Neural progenitor cell (in vitro differentiated cells): Measurements from ENCODE around the gene SEC24A. TPM values are rescaled to one million over a fixed set of nuclear protein-coding genes. Genes with fewer than 3 reads are reported as not detected.
"Not testable (repeated sequence)": the region's sequence is repeated elsewhere in the genome, so short reads cannot be mapped to it uniquely, and the experiment has no call there.

Experiments used
- DNase-seq: peaks from one replicate; pipeline ENCODE4 v3.0.0-alpha.2; 2016; ENCODE audit warnings: low spot score
- H2AFZ ChIP-seq: fragments of 200-600 bp; sonication (generic); replicated peaks from 2 replicates; pipeline ENCODE4 v1.6.1; 2016; ENCODE audit warnings: antibody characterized with exemption
- H3F3A ChIP-seq: fragments of 200-600 bp; sonication (generic); 2 replicates; pipeline ENCODE4 v1.6.1; 2016; ENCODE audit warnings: antibody characterized with exemption, low read depth
- H3K27ac ChIP-seq: fragments of 200-600 bp; sonication (generic); 2 replicates; pipeline ENCODE4 v1.5.1; 2016; ENCODE audit warnings: mild to moderate bottlenecking
- H3K27me3 ChIP-seq: fragments of 200-600 bp; sonication (generic); 2 replicates; pipeline ENCODE4 v1.6.1; 2016; ENCODE audit warnings: mild to moderate bottlenecking, moderate library complexity
- H3K36me3 ChIP-seq: fragments of 200-600 bp; sonication (generic); 2 replicates; pipeline ENCODE4 v1.5.1; 2016
- H3K4me1 ChIP-seq: fragments of 200-600 bp; sonication (generic); 2 replicates; pipeline ENCODE4 v1.6.1; 2016; ENCODE audit warnings: mixed run types
- H3K4me2 ChIP-seq: fragments of 200-600 bp; sonication (generic); 2 replicates; pipeline ENCODE4 v1.6.1; 2016
- H3K4me3 ChIP-seq: fragments of 200-600 bp; sonication (generic); 2 replicates; pipeline ENCODE4 v1.5.1; 2016
- H3K79me2 ChIP-seq: fragments of 200-600 bp; sonication (generic); 2 replicates; pipeline ENCODE4 v1.6.1; 2016; ENCODE audit warnings: low read depth
- H3K9ac ChIP-seq: fragments of 200-600 bp; sonication (generic); 2 replicates; pipeline ENCODE4 v1.6.1; 2016
- H3K9me3 ChIP-seq: fragments of 200-600 bp; sonication (generic); 2 replicates; pipeline ENCODE4 v1.5.1; 2016; ENCODE audit warnings: low read depth
- H4K20me1 ChIP-seq: fragments of 200-600 bp; sonication (generic); 2 replicates; pipeline ENCODE4 v1.6.1; 2016; ENCODE audit warnings: low read depth
- H3K27ac Mint-ChIP-seq: 3 replicates; pipeline ENCODE4 v1.8.0; 2021; ENCODE audit warnings: mixed read lengths
- H3K27me3 Mint-ChIP-seq: 2 replicates; pipeline ENCODE4 v1.8.0; 2022; ENCODE audit warnings: low read depth, mild to moderate bottlenecking, inconsistent platforms, moderate library complexity, mixed read lengths; ENCODE audit not compliant: insufficient read depth
- H3K36me3 Mint-ChIP-seq: 3 replicates; pipeline ENCODE4 v1.8.0; 2021; ENCODE audit warnings: mixed read lengths
- H3K4me1 Mint-ChIP-seq: 3 replicates; pipeline ENCODE4 v1.8.0; 2021; ENCODE audit warnings: mixed read lengths
- H3K4me3 Mint-ChIP-seq: 3 replicates; pipeline ENCODE4 v1.8.0; 2021; ENCODE audit warnings: mild to moderate bottlenecking, moderate library complexity, mixed read lengths
- H3K9me3 Mint-ChIP-seq: 3 replicates; pipeline ENCODE4 v1.8.0; 2020; ENCODE audit warnings: mixed read lengths
- CTCF ChIP-seq: fragments of 200-600 bp; sonication (generic); IDR thresholded peaks from 2 replicates; pipeline ENCODE4 v1.5.1; 2017; ENCODE audit warnings: antibody characterized with exemption, mild to moderate bottlenecking
- EZH2 ChIP-seq: fragments of 200-600 bp; sonication (generic); IDR thresholded peaks from 2 replicates; pipeline ENCODE4 v1.6.1; 2017; ENCODE audit warnings: antibody characterized with exemption, mild to moderate bottlenecking, moderate library complexity
- EZH2phosphoT487 ChIP-seq: fragments of 200-600 bp; sonication (generic); IDR thresholded peaks from 2 replicates; pipeline ENCODE4 v1.6.1; 2017; ENCODE audit warnings: antibody characterized with exemption
- total RNA-seq: library from RNA; depleted of rRNA; stranded (reverse); fragments of >200 nt; gene quantifications from 2 replicates; pipeline ENCODE4 v1.2.3, GENCODE V29; 2015; ENCODE audit warnings: low replicate concordance

The SEC24A gene
- total RNA-seq, 1 donor from 2014 or later = 14.3 TPM

GRCh38 chr5:134659922-134660321 lies 11.3 kb downstream of the SEC24A start:
- H3K4me3 Mint-ChIP-seq = no peak overlapping the region
- no peak for DNase-seq
- no peaks in the 10 kb centered on the region for H3K9me3 Mint-ChIP-seq
- Histone ChIP-seq H3F3A (no peaks in the 10 kb centered on the region), H3K9me3 (no peaks in the 10 kb centered on the region), H3K36me3 (peaks cover 3% of the 10 kb centered on the region), H3K4me3 (no peak overlapping the region), H3K4me2 (no peak overlapping the region), H3K27me3 (no peaks in the 10 kb centered on the region), H2AFZ (no peak overlapping the region), H3K79me2 (peaks cover 65% of the 10 kb centered on the region), H3K4me1 (no peaks in the 10 kb centered on the region), H3K27ac (no peak overlapping the region), H4K20me1 (peaks cover 8% of the 10 kb centered on the region), H3K9ac (no peak overlapping the region)
- H3K27ac Mint-ChIP-seq = no peak overlapping the region
- no peaks in the 10 kb centered on the region for H3K4me1 Mint-ChIP-seq
- H3K36me3 Mint-ChIP-seq = peaks cover 19% of the 10 kb centered on the region
- H3K27me3 Mint-ChIP-seq = no peaks in the 10 kb centered on the region
- no peak for TF ChIP-seq EZH2
- no peak for TF ChIP-seq EZH2phosphoT487
- no peak for TF ChIP-seq CTCF

- H3K79me2 ChIP-seq = peaks cover 36% of the 10 kb centered on the region
These were observed 14.4 kb downstream of the SEC24A start for GRCh38 chr5:134662971-134663370.

DNA sequence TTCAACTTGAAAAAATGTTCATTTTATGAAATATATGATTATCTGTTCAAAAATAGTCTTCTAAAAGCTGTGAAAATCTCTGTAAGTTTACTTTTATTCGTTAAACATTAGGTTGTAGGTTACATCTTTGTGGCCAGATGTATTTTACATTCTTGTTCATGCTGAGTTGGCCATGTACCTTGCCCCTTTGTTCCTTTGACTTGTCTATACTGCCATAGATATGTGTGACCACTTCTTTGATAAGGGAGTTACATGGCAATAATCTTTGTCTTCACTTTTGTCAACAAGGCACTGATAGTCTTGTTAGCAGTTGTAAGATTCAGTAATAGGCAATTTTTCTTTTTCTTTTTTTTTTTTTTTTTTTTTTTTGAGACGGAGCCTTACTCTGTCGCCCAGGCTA lies 15.9 kb downstream of the SEC24A start:
- H3K4me3 Mint-ChIP-seq = no peak overlapping the region
- H4K20me1 ChIP-seq = peaks cover 6% of the 10 kb centered on the region
- H3K27me3 ChIP-seq = no peaks in the 10 kb centered on the region
- H3K9ac ChIP-seq = no peak overlapping the region
- no peaks in the 10 kb centered on the region for H3K9me3 ChIP-seq
- no peaks in the 10 kb centered on the region for H3F3A ChIP-seq
- no peak for DNase-seq
- H3K4me3 ChIP-seq = no peak overlapping the region
- TF ChIP-seq EZH2phosphoT487 (no peak), CTCF (no peak), EZH2 (no peak)
- no peak overlapping the region for H3K4me2 ChIP-seq
- no peak overlapping the region for H3K27ac ChIP-seq
- no peaks in the 10 kb centered on the region for H3K9me3 Mint-ChIP-seq
- peaks cover 3% of the 10 kb centered on the region for H3K36me3 ChIP-seq
- H2AFZ ChIP-seq = no peak overlapping the region
- H3K79me2 ChIP-seq = peaks cover 22% of the 10 kb centered on the region
- H3K4me1 Mint-ChIP-seq = no peaks in the 10 kb centered on the region
- H3K27ac Mint-ChIP-seq = no peak overlapping the region
- no peaks in the 10 kb centered on the region for H3K27me3 Mint-ChIP-seq
- no peaks in the 10 kb centered on the region for H3K4me1 ChIP-seq
- peaks cover 13% of the 10 kb centered on the region for H3K36me3 Mint-ChIP-seq

More at GRCh38 chr5:134662971-134663370, 14.4 kb downstream of the SEC24A start:
- H2AFZ ChIP-seq = no peak overlapping the region
- peaks cover 3% of the 10 kb centered on the region for H3K36me3 ChIP-seq
- H3K27me3 ChIP-seq = no peaks in the 10 kb centered on the region
- Mint-ChIP-seq H3K27ac (no peak overlapping the region), H3K9me3 (no peaks in the 10 kb centered on the region), H3K27me3 (no peaks in the 10 kb centered on the region), H3K4me3 (no peak overlapping the region), H3K36me3 (peaks cover 16% of the 10 kb centered on the region), H3K4me1 (no peaks in the 10 kb centered on the region)
- TF ChIP-seq CTCF (no peak), EZH2phosphoT487 (no peak), EZH2 (no peak)
- H4K20me1 ChIP-seq = peaks cover 6% of the 10 kb centered on the region
- H3K4me2 ChIP-seq = no peak overlapping the region
- H3F3A ChIP-seq = no peaks in the 10 kb centered on the region
- no peak overlapping the region for H3K4me3 ChIP-seq
- no peaks in the 10 kb centered on the region for H3K9me3 ChIP-seq
- H3K4me1 ChIP-seq = no peaks in the 10 kb centered on the region
- H3K9ac ChIP-seq = no peak overlapping the region
- no peak overlapping the region for H3K27ac ChIP-seq
- no peak for DNase-seq

GRCh38 chr5:134673546-134673945 lies 25.0 kb downstream of the SEC24A start:
- H3K4me3 Mint-ChIP-seq, H3K27me3 Mint-ChIP-seq, H3K4me1 ChIP-seq, H3K27ac ChIP-seq, H3K27me3 ChIP-seq, H3K4me2 ChIP-seq, H3K9me3 Mint-ChIP-seq, H3K79me2 ChIP-seq, H3K27ac Mint-ChIP-seq, H3K36me3 Mint-ChIP-seq, DNase-seq, H3F3A ChIP-seq, H3K4me1 Mint-ChIP-seq, H4K20me1 ChIP-seq, H3K9ac ChIP-seq, H3K4me3 ChIP-seq, H3K9me3 ChIP-seq, H2AFZ ChIP-seq: not testable (repeated sequence)
- H3K36me3 ChIP-seq = peaks cover 12% of the 10 kb centered on the region

GRCh38 chr5:134677357-134677756 lies 28.8 kb downstream of the SEC24A start:
- H3K27me3 Mint-ChIP-seq, H3K4me3 Mint-ChIP-seq, H3K36me3 Mint-ChIP-seq, H3K4me2 ChIP-seq, H4K20me1 ChIP-seq, H3K27ac Mint-ChIP-seq, H3K9ac ChIP-seq, H3K27ac ChIP-seq, DNase-seq, H3K4me1 ChIP-seq, H3K9me3 Mint-ChIP-seq, H3K27me3 ChIP-seq, H3K9me3 ChIP-seq, H3K4me3 ChIP-seq, H3K79me2 ChIP-seq, H3K4me1 Mint-ChIP-seq, H3F3A ChIP-seq, H2AFZ ChIP-seq: not testable (repeated sequence)
- peaks cover 14% of the 10 kb centered on the region for H3K36me3 ChIP-seq

- not testable (repeated sequence) for H3K4me1 ChIP-seq, H3K27ac ChIP-seq, H3F3A ChIP-seq, H3K79me2 ChIP-seq, H4K20me1 ChIP-seq, H3K27ac Mint-ChIP-seq, H2AFZ ChIP-seq, H3K27me3 ChIP-seq, H3K4me1 Mint-ChIP-seq, DNase-seq, H3K9me3 ChIP-seq, H3K4me2 ChIP-seq, H3K27me3 Mint-ChIP-seq, H3K4me3 ChIP-seq, H3K9me3 Mint-ChIP-seq, H3K9ac ChIP-seq, H3K4me3 Mint-ChIP-seq
- peaks cover 28% of the 10 kb centered on the region for H3K36me3 Mint-ChIP-seq
- H3K36me3 ChIP-seq = peaks cover 10% of the 10 kb centered on the region
These were observed 41.6 kb downstream of the SEC24A start for GRCh38 chr5:134690144-134690543.
